ENCODE results near the gene BOLA3.
"Not testable (repeated sequence)": the region's sequence is repeated elsewhere in the genome, so short reads cannot be mapped to it uniquely, and the experiment has no call there.

Gene BOLA3

DNA sequence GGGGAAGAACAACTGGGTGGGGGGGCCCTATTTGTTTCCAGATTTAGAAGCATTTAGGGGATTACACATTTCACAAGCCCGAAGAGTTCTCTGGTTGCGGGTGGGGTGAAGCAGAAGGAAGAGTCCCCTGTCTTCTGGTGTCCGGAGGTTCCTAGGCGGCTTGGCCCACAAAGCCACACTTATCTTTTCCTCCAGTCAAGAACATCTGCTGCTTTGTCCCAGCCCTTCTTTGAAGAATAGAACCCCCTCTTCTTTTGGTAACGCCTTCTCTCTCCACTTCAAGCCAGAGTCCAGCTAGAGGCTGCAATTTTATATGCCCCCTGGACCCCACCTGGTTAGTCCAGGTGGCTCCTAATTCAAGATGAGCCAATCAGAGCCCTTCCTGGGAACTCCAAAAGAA is 15.8 kb downstream of the BOLA3 start:
- TF ChIP-seq, protein P1, sequence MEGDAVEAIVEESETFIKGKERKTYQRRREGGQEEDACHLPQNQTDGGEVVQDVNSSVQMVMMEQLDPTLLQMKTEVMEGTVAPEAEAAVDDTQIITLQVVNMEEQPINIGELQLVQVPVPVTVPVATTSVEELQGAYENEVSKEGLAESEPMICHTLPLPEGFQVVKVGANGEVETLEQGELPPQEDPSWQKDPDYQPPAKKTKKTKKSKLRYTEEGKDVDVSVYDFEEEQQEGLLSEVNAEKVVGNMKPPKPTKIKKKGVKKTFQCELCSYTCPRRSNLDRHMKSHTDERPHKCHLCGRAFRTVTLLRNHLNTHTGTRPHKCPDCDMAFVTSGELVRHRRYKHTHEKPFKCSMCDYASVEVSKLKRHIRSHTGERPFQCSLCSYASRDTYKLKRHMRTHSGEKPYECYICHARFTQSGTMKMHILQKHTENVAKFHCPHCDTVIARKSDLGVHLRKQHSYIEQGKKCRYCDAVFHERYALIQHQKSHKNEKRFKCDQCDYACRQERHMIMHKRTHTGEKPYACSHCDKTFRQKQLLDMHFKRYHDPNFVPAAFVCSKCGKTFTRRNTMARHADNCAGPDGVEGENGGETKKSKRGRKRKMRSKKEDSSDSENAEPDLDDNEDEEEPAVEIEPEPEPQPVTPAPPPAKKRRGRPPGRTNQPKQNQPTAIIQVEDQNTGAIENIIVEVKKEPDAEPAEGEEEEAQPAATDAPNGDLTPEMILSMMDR (conservative IDR thresholded peaks at IDR 0.05; ENCODE audit: low read length): no peak
- DNase-seq (ENCODE audit: low read depth): no peak
- H3K4me3 ChIP-seq (ENCODE audit: low read length): no peak overlapping the region

DNA sequence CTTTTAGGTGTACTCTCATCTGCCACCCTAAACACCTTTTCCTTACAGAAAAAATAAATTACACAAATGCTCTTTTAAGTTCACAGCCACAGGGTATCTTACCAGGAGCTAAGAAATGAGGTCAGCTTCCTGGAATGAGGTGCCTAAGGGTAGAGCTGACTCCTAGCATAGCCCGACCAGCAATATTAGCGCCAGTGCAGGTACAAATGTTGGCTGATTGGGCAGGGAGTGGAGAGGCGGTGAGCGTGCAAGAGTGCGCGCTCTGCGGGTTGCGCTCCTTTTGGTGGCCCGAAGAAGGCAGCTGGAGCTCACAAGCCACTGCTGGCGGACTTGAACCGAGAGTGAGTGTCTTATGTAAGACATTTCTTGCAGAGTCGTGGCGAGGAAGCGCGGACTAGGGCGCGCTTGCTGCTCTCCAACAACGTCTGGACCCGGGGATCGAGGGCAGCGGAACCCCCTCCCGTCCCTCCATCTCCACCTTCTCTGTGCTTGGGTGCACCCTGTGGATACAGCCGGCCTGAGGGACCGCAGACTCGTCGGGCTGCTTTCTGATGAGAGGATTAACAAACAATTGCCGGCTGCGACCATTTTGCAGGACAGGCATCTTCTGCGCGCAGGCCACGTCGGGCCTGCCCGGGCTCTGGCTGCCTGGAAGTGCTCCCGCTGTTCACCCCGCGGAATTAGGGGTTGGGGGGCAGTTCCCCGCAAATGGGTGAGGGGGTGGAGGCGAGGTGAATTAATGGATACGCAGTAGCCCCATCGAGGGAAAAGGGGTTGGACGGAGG is 17.3 kb downstream of the BOLA3 start:
- TF ChIP-seq, protein P1 (conservative IDR thresholded peaks at IDR 0.05; ENCODE audit: low read length): no peak
- no peak overlapping the region for H3K4me3 ChIP-seq (ENCODE audit: low read length)
- DNase-seq (ENCODE audit: low read depth): no peak

DNA sequence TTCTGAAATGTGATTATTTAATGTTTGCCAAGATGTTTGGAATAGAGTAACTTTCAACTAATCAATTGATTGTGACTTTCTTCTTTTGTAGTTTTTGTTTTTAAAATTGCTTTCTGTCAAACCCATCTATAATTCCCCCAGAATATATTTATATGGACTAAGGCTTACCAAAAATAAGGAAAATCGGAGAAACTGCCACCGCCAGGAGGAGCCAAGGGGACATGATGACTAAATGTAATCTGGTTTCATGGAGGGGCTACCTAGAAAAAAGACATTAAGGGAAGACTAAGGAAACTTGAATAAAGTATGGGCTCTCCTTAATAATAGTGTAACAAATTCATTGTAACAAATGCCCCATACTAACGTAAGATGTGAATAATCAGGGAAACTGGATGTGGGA is 19.5 kb downstream of the BOLA3 start:
- no peak for DNase-seq (ENCODE audit: low read depth)
- TF ChIP-seq, protein P1 (conservative IDR thresholded peaks at IDR 0.05; ENCODE audit: low read length): peak; percentile 21; the same call in 1 of the 2 replicates
- no peak overlapping the region for H3K4me3 ChIP-seq (ENCODE audit: low read length)

DNA sequence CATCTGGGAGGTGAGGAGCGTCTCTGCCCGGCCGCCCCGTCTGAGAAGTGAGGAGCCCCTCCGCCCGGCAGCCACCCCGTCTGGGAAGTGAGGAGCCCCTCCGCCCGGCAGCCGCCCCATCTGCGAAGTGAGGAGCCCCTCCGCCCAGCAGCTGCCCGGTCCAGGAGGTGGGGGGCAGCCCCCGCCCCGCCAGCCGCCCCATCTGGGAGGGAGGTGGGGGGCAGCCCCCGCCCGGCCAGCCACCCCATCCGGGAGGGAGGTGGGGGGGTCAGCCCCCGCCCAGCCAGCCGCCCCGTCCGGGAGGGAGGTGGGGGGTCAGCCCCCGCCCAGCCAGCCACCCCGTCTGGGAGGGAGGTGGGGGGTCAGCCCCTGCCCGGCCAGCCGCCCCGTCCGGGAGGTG is 23.8 kb downstream of the BOLA3 start:
- not testable (repeated sequence) for DNase-seq (ENCODE audit: low read depth)

DNA sequence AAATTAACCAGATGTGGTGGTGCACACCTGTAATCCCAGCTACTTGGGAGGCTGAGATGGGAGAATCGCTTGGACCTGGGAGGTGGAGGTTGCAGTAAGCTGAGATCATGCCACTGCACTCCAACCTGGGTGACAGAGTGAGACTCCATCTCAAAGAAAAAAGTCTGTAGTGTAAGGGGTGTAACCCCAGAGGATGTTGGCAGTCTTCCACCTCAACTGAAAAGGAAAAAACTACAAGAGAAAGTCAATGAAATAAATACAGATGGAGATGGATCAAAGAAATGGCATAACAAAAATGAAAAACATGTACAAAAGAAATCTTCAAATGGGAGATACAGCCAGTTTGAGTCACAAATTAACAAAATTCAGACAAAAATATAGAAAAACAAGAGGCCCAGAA is 25.9 kb downstream of the BOLA3 start:
- not testable (repeated sequence) for DNase-seq (ENCODE audit: low read depth)

More for the DNA sequence above, 23.8 kb downstream of the BOLA3 start:
- H3K4me3 ChIP-seq (ENCODE audit: low read length): not testable (repeated sequence)

DNA sequence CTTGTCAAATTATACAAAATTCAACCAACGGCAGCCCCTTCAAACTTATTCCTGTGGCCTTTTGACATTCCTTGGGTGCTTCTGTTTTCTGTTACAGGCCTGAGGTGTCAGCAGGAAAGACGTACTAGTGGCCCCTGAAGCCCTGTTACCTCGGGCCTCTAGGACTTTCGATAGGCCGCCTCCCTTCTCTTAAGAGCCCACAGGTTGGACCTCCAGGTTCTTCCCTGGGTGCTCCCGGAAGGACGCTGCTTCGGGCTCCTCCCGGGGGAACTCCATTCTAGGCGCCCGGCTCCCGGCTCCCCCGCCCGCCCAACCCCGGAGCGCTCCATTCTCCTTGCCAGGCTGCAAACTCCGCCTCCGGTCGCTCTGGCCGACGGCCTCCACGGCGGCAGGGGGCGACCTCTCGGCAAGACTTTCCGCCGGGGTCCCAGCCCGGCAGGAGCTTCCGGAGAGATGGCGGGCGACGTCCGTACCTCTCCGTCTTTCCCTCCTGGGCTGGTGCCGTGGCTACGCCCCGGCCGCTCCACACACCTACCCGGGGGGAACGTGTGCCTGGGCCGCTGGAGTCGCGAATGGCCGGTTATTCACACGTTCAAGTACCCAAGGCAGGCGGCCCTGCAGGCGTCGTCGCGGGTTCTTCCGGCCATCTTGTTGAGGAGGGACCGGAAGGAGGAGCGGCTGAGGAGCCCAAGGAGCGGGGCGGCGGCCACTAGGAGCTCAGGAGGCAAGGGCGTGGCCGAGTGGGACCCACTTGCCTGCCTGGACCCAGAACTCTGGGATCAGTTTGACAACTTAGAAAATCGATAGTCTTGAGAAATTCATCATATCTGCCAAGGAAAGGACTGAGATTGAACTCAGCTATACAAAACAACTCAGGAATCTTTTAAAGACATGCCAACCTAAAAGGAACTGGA is 27.5 kb downstream of the BOLA3 start:
- peak; percentile 81 for DNase-seq (ENCODE audit: low read depth)
- TF ChIP-seq, protein P1 (conservative IDR thresholded peaks at IDR 0.05; ENCODE audit: low read length): peak; percentile 43; the same call in 1 of the 2 replicates
- H3K4me3 ChIP-seq (ENCODE audit: low read length): peak overlapping the region; percentile 81

More for the DNA sequence above, 25.9 kb downstream of the BOLA3 start:
- H3K4me3 ChIP-seq (ENCODE audit: low read length): not testable (repeated sequence)

DNA sequence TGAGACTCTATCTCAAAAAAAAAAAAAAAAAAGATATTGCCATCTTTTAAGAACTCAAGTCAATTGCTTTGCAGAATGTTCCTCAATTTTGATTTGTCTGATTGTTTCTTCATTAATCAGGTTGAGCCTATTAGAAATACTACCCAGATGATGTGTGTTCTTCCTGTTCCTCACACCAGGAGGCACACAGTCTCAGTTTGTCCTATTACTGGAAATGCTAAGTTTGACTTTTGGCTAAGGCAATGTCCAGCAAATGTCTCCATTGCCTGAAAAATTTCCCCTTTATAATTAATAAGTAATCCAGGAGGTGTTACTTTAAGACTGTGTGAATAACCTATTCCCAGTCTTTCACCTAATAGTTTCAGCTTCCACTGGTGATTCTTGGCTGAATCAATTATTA is 28.4 kb downstream of the BOLA3 start:
- DNase-seq (ENCODE audit: low read depth): peak; percentile 16

More for the DNA sequence above, 28.4 kb downstream of the BOLA3 start:
- TF ChIP-seq, protein P1 (conservative IDR thresholded peaks at IDR 0.05; ENCODE audit: low read length): peak; percentile 33
- H3K4me3 ChIP-seq (ENCODE audit: low read length): no peak overlapping the region
